Caco-2 (cell line): ENCODE results near the gene ATP6V1E1. TPM values are rescaled to one million over a fixed set of nuclear protein-coding genes. Genes with fewer than 3 reads are reported as not detected.
"Not testable (repeated sequence)": the region's sequence is repeated elsewhere in the genome, so short reads cannot be mapped to it uniquely, and the experiment has no call there.

Experiments
- BruUV-seq: library from RNA; stranded (reverse); fragments of 400-500 nt; replicated peaks from 2 replicates; lab custom pipeline; 2021; lab: Mats Ljungman, UMichigan
- CTCF ChIA-PET: fragments of 300-600 bp; sonication (Branson Sonifier 250); formaldehyde crosslinking; loops from one replicate; lab custom pipeline; 2022; ENCODE audit warnings: antibody characterized with exemption; lab: Charles Lee
- POLR2A ChIA-PET: fragments of 300-600 bp; sonication (Branson Sonifier 250); formaldehyde crosslinking; loops from one replicate; lab custom pipeline; 2022; ENCODE audit warnings: antibody characterized with exemption; lab: Charles Lee
- DNase-seq, 2 experiments: peaks; one replicate each; pipeline versions ENCODE4 v3.0.0 to v3.0.0-alpha.2; 2020 to 2022
- H3K27me3 ChIP-seq: replicated peaks from 2 replicates; pipeline ENCODE4 v1.6.0; 2011; ENCODE audit warnings: low read length; ENCODE audit not compliant: control insufficient read depth, insufficient read depth
- H3K36me3 ChIP-seq: 2 replicates; pipeline ENCODE4 v1.5.1; 2011; ENCODE audit warnings: low read length; ENCODE audit not compliant: control insufficient read depth, insufficient read depth
- H3K4me1 ChIP-seq: fragments of 250-450 bp; sonication (Bioruptor Pico); 2 replicates; pipeline ENCODE4 v1.5.1; 2020; ENCODE audit warnings: mild to moderate bottlenecking
- H3K4me3 ChIP-seq: 2 replicates; pipeline ENCODE4 v1.5.1; 2011; ENCODE audit warnings: low read depth, mild to moderate bottlenecking, control low read depth, low read length
- H3K9me3 ChIP-seq: fragments of 250-450 bp; sonication (Bioruptor Pico); 2 replicates; pipeline ENCODE4 v1.5.1; 2020; ENCODE audit warnings: mild to moderate bottlenecking, moderate library complexity
- H3K27ac Mint-ChIP-seq: one replicate; pipeline ENCODE4 v1.8.0; 2022; ENCODE audit warnings: mixed read lengths; ENCODE audit not compliant: unreplicated experiment
- H3K27me3 Mint-ChIP-seq: one replicate; pipeline ENCODE4 v1.8.0; 2022; ENCODE audit warnings: mixed read lengths; ENCODE audit not compliant: insufficient read depth, unreplicated experiment
- H3K36me3 Mint-ChIP-seq: one replicate; pipeline ENCODE4 v1.8.0; 2022; ENCODE audit warnings: mild to moderate bottlenecking, mixed read lengths; ENCODE audit not compliant: insufficient read depth, unreplicated experiment
- H3K4me1 Mint-ChIP-seq: one replicate; pipeline ENCODE4 v1.8.0; 2022; ENCODE audit warnings: low read depth, mixed read lengths; ENCODE audit not compliant: unreplicated experiment
- H3K4me3 Mint-ChIP-seq: one replicate; pipeline ENCODE4 v1.8.0; 2022; ENCODE audit warnings: mild to moderate bottlenecking, moderate library complexity, mixed read lengths; ENCODE audit not compliant: unreplicated experiment
- H3K9me3 Mint-ChIP-seq: one replicate; pipeline ENCODE4 v1.8.0; 2022; ENCODE audit warnings: mixed read lengths; ENCODE audit not compliant: unreplicated experiment
- CTCF ChIP-seq, 2 experiments: fragments of 200-600 bp in 1 of 2; IDR thresholded peaks; 1 replicate in 1 of 2; 2 replicates in 1 of 2; pipeline versions ENCODE4 v1.5.1 to v1.8.0; 2011 to 2022; ENCODE audit warnings: antibody characterized with exemption in 1 of 2, control low read depth in 1 of 2, inconsistent platforms in 1 of 2, low read depth in 1 of 2, low read length in 1 of 2, mild to moderate bottlenecking in 1 of 2, moderate library complexity in 1 of 2; ENCODE audit not compliant: insufficient read depth in 1 of 2, severe bottlenecking in 1 of 2, unreplicated experiment in 1 of 2
- intact Hi-C: fragments of 100-400 bp; cut with micrococcal nuclease; formaldehyde crosslinking; loops from one replicate; pipeline ENCODE4 v1.10.0; 2022; ENCODE audit not compliant: unreplicated experiment
- total RNA-seq: library from RNA; stranded (reverse); gene quantifications from 2 replicates; pipeline ENCODE4 v1.2.3, GENCODE V29; 2022

The ATP6V1E1 gene
- total RNA-seq, 1 experiment from 2014 or later = 147 TPM

- H3K9me3 Mint-ChIP-seq = no peaks in the 10 kb centered on the region
- H3K4me1 Mint-ChIP-seq = peaks cover 18% of the 10 kb centered on the region
- H3K36me3 Mint-ChIP-seq = peaks cover 39% of the 10 kb centered on the region
- Histone ChIP-seq H3K4me3 (peak overlapping the region; percentile 67), H3K4me1 (peaks cover 25% of the 10 kb centered on the region), H3K27me3 (no peaks in the 10 kb centered on the region), H3K9me3 (no peaks in the 10 kb centered on the region), H3K36me3 (no peaks in the 10 kb centered on the region)
- peak overlapping the region; percentile 95 for H3K27ac Mint-ChIP-seq
- BruUV-seq = no TSS peak
- peak overlapping the region; percentile 94 for H3K4me3 Mint-ChIP-seq
- no peak for TF ChIP-seq CTCF (IDR thresholded peaks at IDR 0.05; ENCODE audit: insufficient read depth in 1 of 2, low read depth in 1 of 2, low read length in 1 of 2, severe bottlenecking in 1 of 2, unreplicated experiment in 1 of 2)
- POLR2A ChIA-PET = no interaction called here
- H3K27me3 Mint-ChIP-seq = no peaks in the 10 kb centered on the region
- DNase-seq = no peak
- CTCF ChIA-PET = interaction anchor here (0.7 kb wide), 1 partner anchor 79 kb away, joined by 6 read pairs; no protein-coding TSS in a partner anchor
- intact Hi-C loops = no loop called here
Observed at GRCh38 chr22:17637490-17638181, 9.1 kb upstream of the ATP6V1E1 start.

GRCh38 chr22:17636850-17637249 is 8.3 kb upstream of the ATP6V1E1 start:
- POLR2A ChIA-PET, BruUV-seq: not testable (repeated sequence)

GRCh38 chr22:17634696-17635095 is 6.1 kb upstream of the ATP6V1E1 start:
- Mint-ChIP-seq H3K9me3 (no peaks in the 10 kb centered on the region), H3K4me3 (no peak overlapping the region), H3K4me1 (peaks cover 25% of the 10 kb centered on the region), H3K27ac (peak overlapping the region; percentile 94), H3K36me3 (peaks cover 39% of the 10 kb centered on the region), H3K27me3 (no peaks in the 10 kb centered on the region)
- Histone ChIP-seq H3K36me3 (no peaks in the 10 kb centered on the region), H3K9me3 (no peaks in the 10 kb centered on the region), H3K4me3 (no peak overlapping the region), H3K4me1 (peaks cover 30% of the 10 kb centered on the region), H3K27me3 (no peaks in the 10 kb centered on the region)
- CTCF ChIA-PET = no interaction called here
- no peak for DNase-seq
- TF ChIP-seq CTCF (IDR thresholded peaks at IDR 0.05; ENCODE audit: insufficient read depth in 1 of 2, low read depth in 1 of 2, low read length in 1 of 2, severe bottlenecking in 1 of 2, unreplicated experiment in 1 of 2) = no peak
- BruUV-seq = no TSS peak
- intact Hi-C loops = no loop called here
- POLR2A ChIA-PET = no interaction called here

More at GRCh38 chr22:17636850-17637249, 8.3 kb upstream of the ATP6V1E1 start:
- H3K27me3 Mint-ChIP-seq, H3K27ac Mint-ChIP-seq, H3K27me3 ChIP-seq, intact Hi-C loops, DNase-seq, H3K4me3 ChIP-seq, H3K9me3 Mint-ChIP-seq, H3K9me3 ChIP-seq, CTCF ChIA-PET, H3K36me3 ChIP-seq, H3K4me3 Mint-ChIP-seq: not testable (repeated sequence)
- Mint-ChIP-seq H3K36me3 (peaks cover 32% of the 10 kb centered on the region), H3K4me1 (peaks cover 18% of the 10 kb centered on the region)
- peaks cover 33% of the 10 kb centered on the region for H3K4me1 ChIP-seq
